GM19193 (cell line): Measurements from ENCODE around the gene DCST1.

Experiments
- POLR2A ChIP-seq: IDR thresholded peaks from 4 replicates; pipeline ENCODE4 v1.6.1; 2011; ENCODE audit not compliant: insufficient read depth, insufficient read length; ENCODE audit errors: extremely low read depth

The DCST1 gene

GRCh38 chr1:155033524-155033923 is at the start of gene DCST1, which contains the start of gene DCST2:
TSS of gene DCST1 (plus strand) at chr1:155033824. CDS start at chr1:155034037, 213 bp downstream.
TSS of gene DCST2 (minus strand) at chr1:155033781. CDS start at chr1:155033701, 80 bp downstream.
- no peak for TF ChIP-seq POLR2A

- TF ChIP-seq POLR2A = no peak
Measured at GRCh38 chr1:154987326-154987725, 46.3 kb upstream of the DCST1 start.

GRCh38 chr1:154988058-154988954 is 45.3 kb upstream of the DCST1 start:
- TF ChIP-seq POLR2A = no peak

GRCh38 chr1:154989195-154989860 is 44.3 kb upstream of the DCST1 start:
- peak; percentile 5 for TF ChIP-seq POLR2A

GRCh38 chr1:154990276-154990675 is 43.3 kb upstream of the DCST1 start:
- no peak for TF ChIP-seq POLR2A

GRCh38 chr1:154992721-154993571 is 40.7 kb upstream of the DCST1 start:
- no peak for TF ChIP-seq POLR2A

- no peak for TF ChIP-seq POLR2A
Measured at GRCh38 chr1:154993572-154994268, 39.9 kb upstream of the DCST1 start, which contains the start of gene LENEP. TSS of gene LENEP (plus strand) at chr1:154993586. CDS start at chr1:154993608, 22 bp downstream.

- no peak for TF ChIP-seq POLR2A
Measured at GRCh38 chr1:154994269-154994587, 39.4 kb upstream of the DCST1 start.

- no peak for TF ChIP-seq POLR2A
Measured at GRCh38 chr1:154994591-154994990, 39.0 kb upstream of the DCST1 start.

- no peak for TF ChIP-seq POLR2A
Measured at GRCh38 chr1:154996966-154997701, 36.5 kb upstream of the DCST1 start.

GRCh38 chr1:154998201-154998780 is 35.3 kb upstream of the DCST1 start:
- TF ChIP-seq POLR2A = no peak

GRCh38 chr1:154998818-154999570 is 34.6 kb upstream of the DCST1 start:
- TF ChIP-seq POLR2A = peak; percentile 63
